CD4-positive, alpha-beta T cell treated with Interleukin-12 subunit alpha and Interleukin-12 subunit beta, for 1 hour (primary cell): Measurements from ENCODE around the gene DDX60.

Experiments
- DNase-seq: peaks from one replicate; pipeline ENCODE4 v3.0.0-alpha.2; 2020

Gene DDX60

GRCh38 chr4:168199260-168199957 lies 119.1 kb downstream of the DDX60 start:
- DNase-seq = no peak

DNA sequence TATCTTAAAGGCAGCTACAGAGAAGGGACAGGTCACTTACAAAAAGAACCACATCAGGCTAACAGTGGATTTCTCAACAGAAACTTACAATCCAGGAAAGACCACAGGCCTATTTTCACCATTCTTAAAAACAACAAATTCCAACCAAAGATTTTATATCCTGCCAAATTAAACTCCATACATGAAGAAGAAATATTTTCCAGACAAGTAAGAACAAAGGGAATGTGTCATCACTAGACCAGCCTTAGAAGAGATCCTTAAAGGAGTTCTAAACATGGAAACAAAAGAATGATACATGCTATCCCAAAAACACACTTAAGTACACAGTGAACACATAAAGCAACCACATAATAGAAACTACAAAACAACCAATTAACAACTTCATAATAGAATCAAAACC lies 120.6 kb downstream of the DDX60 start:
- DNase-seq = no peak

- DNase-seq = no peak
Observed at GRCh38 chr4:168188754-168189153, 129.8 kb downstream of the DDX60 start.

GRCh38 chr4:168183717-168184571 lies 134.6 kb downstream of the DDX60 start:
- DNase-seq = peak; percentile 29

- no peak for DNase-seq
Observed at GRCh38 chr4:168177546-168178149, 140.9 kb downstream of the DDX60 start.

DNA sequence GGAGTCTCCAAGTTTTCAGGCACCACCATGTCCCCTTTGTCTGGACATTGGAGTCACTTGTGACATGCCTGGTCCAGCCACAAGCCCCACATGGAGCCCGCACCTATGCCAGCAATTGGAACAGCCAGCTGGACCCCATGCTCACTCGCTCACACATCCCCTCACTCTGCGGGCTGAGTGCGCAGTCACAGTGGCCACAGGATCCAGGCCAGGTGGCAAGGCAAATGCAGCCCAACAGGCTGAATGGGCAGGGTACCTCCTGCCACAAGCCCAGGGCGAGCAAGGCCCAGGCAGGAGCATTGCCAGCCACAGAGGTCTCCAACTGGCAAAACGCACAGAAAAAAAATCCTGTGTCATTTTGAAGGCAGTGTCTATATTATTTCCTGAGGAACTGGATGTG lies 144.2 kb downstream of the DDX60 start:
- no peak for DNase-seq

GRCh38 chr4:168167714-168168284 lies 150.8 kb downstream of the DDX60 start:
- no peak for DNase-seq
